H1 (cell line): ENCODE measurements around the gene CASQ2. TPM values are rescaled to one million over a fixed set of nuclear protein-coding genes. Genes with fewer than 3 reads are reported as not detected.

Experiments used
- CTCF ChIA-PET: fragments of 300-600 bp; sonication (Branson Sonifier 250); formaldehyde crosslinking; loops from one replicate; lab custom pipeline; 2021; ENCODE audit not compliant: partially characterized antibody; lab: Charles Lee
- POLR2A ChIA-PET: fragments of 300-600 bp; sonication (Branson Sonifier 250); formaldehyde crosslinking; loops from one replicate; lab custom pipeline; 2021; ENCODE audit warnings: inconsistent platforms; ENCODE audit not compliant: partially characterized antibody; lab: Charles Lee
- DNase-seq, 2 experiments: peaks; one replicate each; pipeline versions ENCODE4 v3.0.0 to v3.0.0-alpha.2; 2010 to 2022; ENCODE audit warnings: low spot score in 2 of 2, low read depth in 1 of 2, mixed read lengths in 1 of 2
- FAIRE-seq: peaks from 2 replicates; lab custom pipeline; 2011; peaks lifted over from hg19 to GRCh38; lab: Jason Lieb, UNC
- H2AFZ ChIP-seq: 2 replicates; pipeline ENCODE4 v1.8.1; 2012; ENCODE audit warnings: low read length, inconsistent platforms
- H2AK5ac ChIP-seq: 2 replicates; pipeline ENCODE4 v1.6.1; 2013; ENCODE audit warnings: low read depth, low read length
- H2BK120ac ChIP-seq: replicated peaks from 2 replicates; pipeline ENCODE3; 2013; ENCODE audit warnings: low read depth, low read length, inconsistent platforms
- H2BK12ac ChIP-seq: 2 replicates; pipeline ENCODE4 v1.6.1; 2013; ENCODE audit warnings: low read depth, low read length
- H2BK15ac ChIP-seq: 2 replicates; pipeline ENCODE4 v1.6.1; 2013; ENCODE audit warnings: low read length
- H2BK20ac ChIP-seq: 2 replicates; pipeline ENCODE4 v1.6.1; 2013; ENCODE audit warnings: low read length
- H2BK5ac ChIP-seq: 2 replicates; pipeline ENCODE4 v1.6.1; 2013; ENCODE audit warnings: low read depth, low read length
- H3K14ac ChIP-seq: 2 replicates; pipeline ENCODE4 v1.6.1; 2013; ENCODE audit warnings: inconsistent platforms; ENCODE audit not compliant: insufficient read length
- H3K18ac ChIP-seq: 2 replicates; pipeline ENCODE4 v1.6.1; 2013; ENCODE audit warnings: low read length; ENCODE audit errors: extremely low read depth
- H3K23ac ChIP-seq: 2 replicates; pipeline ENCODE4 v1.6.1; 2013; ENCODE audit warnings: inconsistent platforms; ENCODE audit not compliant: insufficient read length
- H3K23me2 ChIP-seq: 2 replicates; pipeline ENCODE4 v1.6.1; 2013; ENCODE audit warnings: low read depth, low read length
- H3K27ac ChIP-seq: 2 replicates; pipeline ENCODE4 v1.6.1; 2011; ENCODE audit warnings: low read depth, low read length, inconsistent platforms
- H3K27me3 ChIP-seq, 4 experiments: replicated peaks in 1 of 4; 1 replicate in 1 of 4; 2 replicates in 3 of 4; pipeline versions ENCODE4 v1.6.1 to v1.8.1; 2011 to 2013; ENCODE audit warnings: low read length in 3 of 4, mild to moderate bottlenecking in 3 of 4, inconsistent platforms in 2 of 4, mixed read lengths in 2 of 4, moderate library complexity in 1 of 4; ENCODE audit not compliant: control insufficient read depth in 3 of 4, insufficient read depth in 3 of 4; ENCODE audit errors: extremely low read depth in 1 of 4
- H3K36me3 ChIP-seq, 4 experiments: 2 replicates each; pipeline versions ENCODE4 v1.6.1 to v1.8.1; 2011 to 2013; ENCODE audit warnings: mild to moderate bottlenecking in 4 of 4, low read length in 3 of 4, moderate library complexity in 2 of 4, control low read depth in 1 of 4, inconsistent platforms in 1 of 4; ENCODE audit not compliant: insufficient read depth in 4 of 4, control insufficient read depth in 2 of 4
- H3K4ac ChIP-seq: replicated peaks from 2 replicates; pipeline ENCODE3; 2013; ENCODE audit warnings: low read length, low read depth, mixed read lengths, inconsistent platforms; ENCODE audit not compliant: insufficient read length
- H3K4me1 ChIP-seq, 4 experiments: replicated peaks in 1 of 4; 1 replicate in 1 of 4; 2 replicates in 3 of 4; pipeline versions ENCODE4 v1.6.1 to v1.8.1; 2011 to 2013; ENCODE audit warnings: low read length in 3 of 4, inconsistent platforms in 2 of 4, mixed read lengths in 1 of 4; ENCODE audit not compliant: insufficient read depth in 4 of 4, control insufficient read depth in 3 of 4
- H3K4me2 ChIP-seq, 2 experiments: 2 replicates each; pipeline versions ENCODE4 v1.6.1 to v1.8.1; 2011 to 2013; ENCODE audit warnings: low read depth in 2 of 2, low read length in 2 of 2, control low read depth in 1 of 2, inconsistent platforms in 1 of 2, mild to moderate bottlenecking in 1 of 2; ENCODE audit not compliant: insufficient read depth in 1 of 2
- H3K4me3 ChIP-seq, 4 experiments: fragments of 200-600, 300-600 bp in 1 of 4; sonication (generic), shearing (Covaris generic), sonication (Bioruptor Twin) in 1 of 4; 2 replicates each; pipeline versions ENCODE4 v1.5.1 to v1.8.1; 2011 to 2016; ENCODE audit warnings: low read length in 4 of 4, low read depth in 3 of 4, control low read depth in 2 of 4, inconsistent platforms in 2 of 4, mild to moderate bottlenecking in 2 of 4, mixed read lengths in 1 of 4, moderate library complexity in 1 of 4; ENCODE audit not compliant: insufficient read depth in 2 of 4; ENCODE audit errors: extremely low read depth in 1 of 4
- H3K56ac ChIP-seq: replicated peaks from 2 replicates; pipeline ENCODE3; 2013; ENCODE audit warnings: low read depth, mild to moderate bottlenecking, mixed read lengths, low read length, inconsistent platforms; ENCODE audit not compliant: insufficient read length
- H3K79me1 ChIP-seq: 2 replicates; pipeline ENCODE4 v1.6.1; 2013; ENCODE audit warnings: low read depth, low read length, control low read depth
- H3K79me2 ChIP-seq, 2 experiments: 2 replicates each; pipeline versions ENCODE4 v1.6.1 to v1.8.1; 2012 to 2013; ENCODE audit warnings: low read length in 2 of 2, mild to moderate bottlenecking in 2 of 2, inconsistent platforms in 1 of 2; ENCODE audit not compliant: insufficient read depth in 2 of 2, control insufficient read depth in 1 of 2
- H3K9ac ChIP-seq, 4 experiments: replicated peaks in 1 of 4; 1 replicate in 1 of 4; 2 replicates in 3 of 4; pipeline versions ENCODE4 v1.6.1 to v1.8.1; 2011 to 2013; ENCODE audit warnings: low read depth in 3 of 4, low read length in 3 of 4, control low read depth in 2 of 4, mild to moderate bottlenecking in 2 of 4, moderate library complexity in 2 of 4, inconsistent platforms in 1 of 4; ENCODE audit errors: extremely low read depth in 1 of 4
- H3K9me3 ChIP-seq, 2 experiments: 2 replicates each; pipeline versions ENCODE4 v1.6.1 to v1.8.1; 2012 to 2013; ENCODE audit warnings: mild to moderate bottlenecking in 2 of 2, moderate library complexity in 2 of 2, control low read depth in 1 of 2, inconsistent platforms in 1 of 2, low read depth in 1 of 2, low read length in 1 of 2, mixed read lengths in 1 of 2; ENCODE audit not compliant: insufficient read depth in 2 of 2
- H4K20me1 ChIP-seq, 2 experiments: replicated peaks in 1 of 2; 2 replicates each; pipeline versions ENCODE3 to v1.8.1; 2011 to 2013; ENCODE audit warnings: inconsistent platforms in 2 of 2, low read length in 2 of 2, mild to moderate bottlenecking in 1 of 2; ENCODE audit not compliant: insufficient read depth in 2 of 2, control insufficient read depth in 1 of 2
- H4K5ac ChIP-seq: 2 replicates; pipeline ENCODE4 v1.6.1; 2013; ENCODE audit warnings: low read length, low read depth, mixed read lengths, inconsistent platforms; ENCODE audit not compliant: insufficient read length
- H4K8ac ChIP-seq: 2 replicates; pipeline ENCODE4 v1.8.0; 2013; ENCODE audit warnings: mild to moderate bottlenecking, moderate library complexity, low read length, inconsistent platforms; ENCODE audit not compliant: insufficient read depth; ENCODE audit errors: extremely low read depth
- H4K91ac ChIP-seq: replicated peaks from 2 replicates; pipeline ENCODE3; 2013; ENCODE audit warnings: low read length, mixed read lengths, inconsistent platforms; ENCODE audit not compliant: insufficient read length
- ATF3 ChIP-seq: IDR thresholded peaks from 2 replicates; pipeline ENCODE4 v1.6.1; 2011; ENCODE audit warnings: low read depth, mild to moderate bottlenecking, low read length; ENCODE audit not compliant: insufficient read depth
- BRCA1 ChIP-seq: IDR thresholded peaks from 2 replicates; pipeline ENCODE4 v1.6.1; 2012; ENCODE audit warnings: low read depth, low read length, improper control_type of control experiment
- CBX5 ChIP-seq: fragments of 300-800, 300-1000 bp; sonication (generic); IDR thresholded peaks from 2 replicates; pipeline ENCODE4 v1.7.1; 2016; ENCODE audit warnings: antibody characterized with exemption, low read length, low read depth
- CHD2 ChIP-seq: IDR thresholded peaks from 2 replicates; pipeline ENCODE4 v1.6.1; 2012; ENCODE audit warnings: low read length, improper control_type of control experiment
- FOSL1 ChIP-seq: IDR thresholded peaks from 2 replicates; pipeline ENCODE4 v1.6.1; 2011; ENCODE audit warnings: mild to moderate bottlenecking, low read depth, low read length, moderate library complexity; ENCODE audit not compliant: insufficient read depth
- HDAC6 ChIP-seq: IDR thresholded peaks from one replicate; pipeline ENCODE4 v1.7.1; 2012; ENCODE audit warnings: low read depth, mild to moderate bottlenecking, inconsistent platforms, low read length, moderate library complexity
- JUN ChIP-seq: IDR thresholded peaks from 2 replicates; pipeline ENCODE4 v1.6.1; 2011; ENCODE audit warnings: low read depth, mild to moderate bottlenecking, improper control_type of control experiment, low read length
- JUND ChIP-seq: IDR thresholded peaks from 2 replicates; pipeline ENCODE4 v1.6.1; 2011; ENCODE audit warnings: mild to moderate bottlenecking, improper control_type of control experiment, low read length
- POLR2AphosphoS5 ChIP-seq: IDR thresholded peaks from 2 replicates; pipeline ENCODE4 v1.6.1; 2011; ENCODE audit warnings: low read depth, low read length
- RAD21 ChIP-seq, 2 experiments: IDR thresholded peaks in 1 of 2; conservative IDR thresholded peaks in 1 of 2; 2 replicates each; pipeline ENCODE4 v1.6.1; 2011; ENCODE audit warnings: low read depth in 2 of 2, low read length in 2 of 2, improper control_type of control experiment in 1 of 2, inconsistent platforms in 1 of 2, mild to moderate bottlenecking in 1 of 2, moderate library complexity in 1 of 2
- SAP30 ChIP-seq: fragments of 300-600 bp; sonication (generic); IDR thresholded peaks from 2 replicates; pipeline ENCODE4 v1.7.1; 2012; ENCODE audit warnings: low read length, moderate library complexity, mild to moderate bottlenecking, inconsistent platforms; ENCODE audit not compliant: insufficient read depth, insufficient replicate concordance
- TAF1 ChIP-seq: IDR thresholded peaks from 2 replicates; pipeline ENCODE4 v1.6.1; 2011; ENCODE audit warnings: mild to moderate bottlenecking, low read depth, low read length
- TEAD4 ChIP-seq: IDR thresholded peaks from 2 replicates; pipeline ENCODE4 v1.6.1; 2012; ENCODE audit warnings: low read depth, low read length, inconsistent platforms, mixed read lengths
- WGBS, 2 experiments: shearing (Covaris generic) in 1 of 2; methylation state at CpG; one replicate each; pipeline versions ENCODE4 v1.1.6 to v1.1.7; 2013 to 2015; ENCODE audit warnings: low lambda C conversion rate in 2 of 2, mixed read lengths in 2 of 2, inconsistent platforms in 1 of 2, low coverage in 1 of 2, missing lambda C conversion rate in 1 of 2; ENCODE audit not compliant: insufficient replicate concordance in 2 of 2, insufficient coverage in 1 of 2, insufficient read length in 1 of 2; ENCODE audit errors: extremely low coverage in 1 of 2, missing lambda C conversion rate in 1 of 2; 5-methylcytosine and 5-hydroxymethylcytosine counted together
- polyA plus RNA-seq, 7 experiments: library from polyadenylated mRNA; depleted of rRNA in 3 of 7; stranded (reverse) in 5 of 7; unstranded in 2 of 7; fragments of >200 nt in 5 of 7; fragments of 200-250 nt in 2 of 7; gene quantifications; 1 replicate in 5 of 7; 2 replicates in 1 of 7; 4 replicates in 1 of 7; pipeline versions ENCODE4 v1.2.1 to v1.2.3, GENCODE V29; 2011 to 2013; ENCODE audit warnings: missing spikeins in 2 of 7, mixed read lengths in 2 of 7
- total RNA-seq: library from RNA; stranded (reverse); fragmentation: NEBNext Ultra II Directional; extraction: Animal tissue kit (Norgen Biotek cat#: 25700); gene quantifications from 2 replicates; pipeline ENCODE4 v1.2.1, GENCODE V29; 2021

CASQ2 gene
- total and polyA plus RNA-seq, 2 of the 8 experiments (the other 6 are each of a cell fraction or from before 2014, with no cell fraction given), result not detected

- ChIA-PET CTCF (interaction anchor here (0.6 to 4.0 kb wide), 6 partner anchors 20 to 295 kb away, joined by 3 to 18 read pairs (median 4); no protein-coding TSS in a partner anchor), POLR2A (no interaction called here)
- no peak overlapping the region for H4K8ac ChIP-seq
- no peak overlapping the region for H3K23ac ChIP-seq
- no peak overlapping the region for H3K27ac ChIP-seq
- H3K9ac ChIP-seq, result no peak overlapping the region
- no peaks in the 10 kb centered on the region for H3K27me3 ChIP-seq
- no peaks in the 10 kb centered on the region for H3K23me2 ChIP-seq
- H3K4ac ChIP-seq, result no peak overlapping the region
- no peak overlapping the region for H2BK120ac ChIP-seq
- DNase-seq, result no peak
- H4K20me1 ChIP-seq, result no peaks in the 10 kb centered on the region
- H3K9me3 ChIP-seq, result no peaks in the 10 kb centered on the region
- H2BK20ac ChIP-seq, result no peak overlapping the region
- no peak overlapping the region for H3K4me2 ChIP-seq
- no peaks in the 10 kb centered on the region for H3K79me1 ChIP-seq
- H4K5ac ChIP-seq, result no peak overlapping the region
- no peak overlapping the region for H2BK12ac ChIP-seq
- no peak overlapping the region for H3K56ac ChIP-seq
- no peaks in the 10 kb centered on the region for H3K36me3 ChIP-seq
- no peak overlapping the region for H3K14ac ChIP-seq
- no peak overlapping the region for H4K91ac ChIP-seq
- H3K79me2 ChIP-seq, result no peaks in the 10 kb centered on the region
- no peak overlapping the region for H3K4me3 ChIP-seq
- FAIRE-seq, result no peak
- H2BK5ac ChIP-seq, result no peak overlapping the region
- WGBS, 2 experiments, result 89% methylated on average over 1 of the region's 1 CpG; no CpG with 5 or more reads in 1 of the 2 experiments
- no peak overlapping the region for H2AFZ ChIP-seq
- no peak overlapping the region for H3K18ac ChIP-seq
- no peaks in the 10 kb centered on the region for H3K4me1 ChIP-seq
- H2BK15ac ChIP-seq, result no peak overlapping the region
- no peak overlapping the region for H2AK5ac ChIP-seq
- TF ChIP-seq ATF3 (no peak), RAD21 (IDR thresholded peaks at IDR 0.05 in 1 of 2, conservative IDR thresholded peaks at IDR 0.05 in 1 of 2; ENCODE audit: low read depth in 2 of 2, low read length in 2 of 2) (no peak), HDAC6 (no peak), BRCA1 (no peak), CBX5 (no peak), SAP30 (no peak), FOSL1 (no peak), JUND (no peak), TAF1 (no peak), CHD2 (no peak), TEAD4 (no peak), JUN (no peak), POLR2AphosphoS5 (no peak)
Observed at GRCh38 chr1:115813727-115814126, 45.2 kb upstream of the CASQ2 start.
